H1 (cell line): ENCODE data around the gene ADRM1. TPM values are rescaled to one million over a fixed set of nuclear protein-coding genes. Genes with fewer than 3 reads are reported as not detected.

Experiments used
- CTCF ChIA-PET: fragments of 300-600 bp; sonication (Branson Sonifier 250); formaldehyde crosslinking; loops from one replicate; lab custom pipeline; 2021; ENCODE audit not compliant: partially characterized antibody; lab: Charles Lee
- POLR2A ChIA-PET: fragments of 300-600 bp; sonication (Branson Sonifier 250); formaldehyde crosslinking; loops from one replicate; lab custom pipeline; 2021; ENCODE audit warnings: inconsistent platforms; ENCODE audit not compliant: partially characterized antibody; lab: Charles Lee
- DNase-seq, 2 experiments: peaks; one replicate each; pipeline versions ENCODE4 v3.0.0 to v3.0.0-alpha.2; 2010 to 2022; ENCODE audit warnings: low spot score in 2 of 2, low read depth in 1 of 2, mixed read lengths in 1 of 2
- FAIRE-seq: peaks from 2 replicates; lab custom pipeline; 2011; peaks lifted over from hg19 to GRCh38; lab: Jason Lieb, UNC
- H2AFZ ChIP-seq: 2 replicates; pipeline ENCODE4 v1.8.1; 2012; ENCODE audit warnings: low read length, inconsistent platforms
- H2AK5ac ChIP-seq: 2 replicates; pipeline ENCODE4 v1.6.1; 2013; ENCODE audit warnings: low read depth, low read length
- H2BK120ac ChIP-seq: replicated peaks from 2 replicates; pipeline ENCODE3; 2013; ENCODE audit warnings: low read depth, low read length, inconsistent platforms
- H2BK12ac ChIP-seq: 2 replicates; pipeline ENCODE4 v1.6.1; 2013; ENCODE audit warnings: low read depth, low read length
- H2BK15ac ChIP-seq: 2 replicates; pipeline ENCODE4 v1.6.1; 2013; ENCODE audit warnings: low read length
- H2BK20ac ChIP-seq: 2 replicates; pipeline ENCODE4 v1.6.1; 2013; ENCODE audit warnings: low read length
- H2BK5ac ChIP-seq: 2 replicates; pipeline ENCODE4 v1.6.1; 2013; ENCODE audit warnings: low read depth, low read length
- H3K14ac ChIP-seq: 2 replicates; pipeline ENCODE4 v1.6.1; 2013; ENCODE audit warnings: inconsistent platforms; ENCODE audit not compliant: insufficient read length
- H3K18ac ChIP-seq: 2 replicates; pipeline ENCODE4 v1.6.1; 2013; ENCODE audit warnings: low read length; ENCODE audit errors: extremely low read depth
- H3K23ac ChIP-seq: 2 replicates; pipeline ENCODE4 v1.6.1; 2013; ENCODE audit warnings: inconsistent platforms; ENCODE audit not compliant: insufficient read length
- H3K23me2 ChIP-seq: 2 replicates; pipeline ENCODE4 v1.6.1; 2013; ENCODE audit warnings: low read depth, low read length
- H3K27ac ChIP-seq: 2 replicates; pipeline ENCODE4 v1.6.1; 2011; ENCODE audit warnings: low read depth, low read length, inconsistent platforms
- H3K27me3 ChIP-seq, 4 experiments: replicated peaks in 1 of 4; 1 replicate in 1 of 4; 2 replicates in 3 of 4; pipeline versions ENCODE4 v1.6.1 to v1.8.1; 2011 to 2013; ENCODE audit warnings: low read length in 3 of 4, mild to moderate bottlenecking in 3 of 4, inconsistent platforms in 2 of 4, mixed read lengths in 2 of 4, moderate library complexity in 1 of 4; ENCODE audit not compliant: control insufficient read depth in 3 of 4, insufficient read depth in 3 of 4; ENCODE audit errors: extremely low read depth in 1 of 4
- H3K36me3 ChIP-seq, 4 experiments: 2 replicates each; pipeline versions ENCODE4 v1.6.1 to v1.8.1; 2011 to 2013; ENCODE audit warnings: mild to moderate bottlenecking in 4 of 4, low read length in 3 of 4, moderate library complexity in 2 of 4, control low read depth in 1 of 4, inconsistent platforms in 1 of 4; ENCODE audit not compliant: insufficient read depth in 4 of 4, control insufficient read depth in 2 of 4
- H3K4ac ChIP-seq: replicated peaks from 2 replicates; pipeline ENCODE3; 2013; ENCODE audit warnings: low read length, low read depth, mixed read lengths, inconsistent platforms; ENCODE audit not compliant: insufficient read length
- H3K4me1 ChIP-seq, 4 experiments: replicated peaks in 1 of 4; 1 replicate in 1 of 4; 2 replicates in 3 of 4; pipeline versions ENCODE4 v1.6.1 to v1.8.1; 2011 to 2013; ENCODE audit warnings: low read length in 3 of 4, inconsistent platforms in 2 of 4, mixed read lengths in 1 of 4; ENCODE audit not compliant: insufficient read depth in 4 of 4, control insufficient read depth in 3 of 4
- H3K4me2 ChIP-seq, 2 experiments: 2 replicates each; pipeline versions ENCODE4 v1.6.1 to v1.8.1; 2011 to 2013; ENCODE audit warnings: low read depth in 2 of 2, low read length in 2 of 2, control low read depth in 1 of 2, inconsistent platforms in 1 of 2, mild to moderate bottlenecking in 1 of 2; ENCODE audit not compliant: insufficient read depth in 1 of 2
- H3K4me3 ChIP-seq, 4 experiments: fragments of 200-600, 300-600 bp in 1 of 4; sonication (generic), shearing (Covaris generic), sonication (Bioruptor Twin) in 1 of 4; 2 replicates each; pipeline versions ENCODE4 v1.5.1 to v1.8.1; 2011 to 2016; ENCODE audit warnings: low read length in 4 of 4, low read depth in 3 of 4, control low read depth in 2 of 4, inconsistent platforms in 2 of 4, mild to moderate bottlenecking in 2 of 4, mixed read lengths in 1 of 4, moderate library complexity in 1 of 4; ENCODE audit not compliant: insufficient read depth in 2 of 4; ENCODE audit errors: extremely low read depth in 1 of 4
- H3K56ac ChIP-seq: replicated peaks from 2 replicates; pipeline ENCODE3; 2013; ENCODE audit warnings: low read depth, mild to moderate bottlenecking, mixed read lengths, low read length, inconsistent platforms; ENCODE audit not compliant: insufficient read length
- H3K79me1 ChIP-seq: 2 replicates; pipeline ENCODE4 v1.6.1; 2013; ENCODE audit warnings: low read depth, low read length, control low read depth
- H3K79me2 ChIP-seq, 2 experiments: 2 replicates each; pipeline versions ENCODE4 v1.6.1 to v1.8.1; 2012 to 2013; ENCODE audit warnings: low read length in 2 of 2, mild to moderate bottlenecking in 2 of 2, inconsistent platforms in 1 of 2; ENCODE audit not compliant: insufficient read depth in 2 of 2, control insufficient read depth in 1 of 2
- H3K9ac ChIP-seq, 4 experiments: replicated peaks in 1 of 4; 1 replicate in 1 of 4; 2 replicates in 3 of 4; pipeline versions ENCODE4 v1.6.1 to v1.8.1; 2011 to 2013; ENCODE audit warnings: low read depth in 3 of 4, low read length in 3 of 4, control low read depth in 2 of 4, mild to moderate bottlenecking in 2 of 4, moderate library complexity in 2 of 4, inconsistent platforms in 1 of 4; ENCODE audit errors: extremely low read depth in 1 of 4
- H3K9me3 ChIP-seq, 2 experiments: 2 replicates each; pipeline versions ENCODE4 v1.6.1 to v1.8.1; 2012 to 2013; ENCODE audit warnings: mild to moderate bottlenecking in 2 of 2, moderate library complexity in 2 of 2, control low read depth in 1 of 2, inconsistent platforms in 1 of 2, low read depth in 1 of 2, low read length in 1 of 2, mixed read lengths in 1 of 2; ENCODE audit not compliant: insufficient read depth in 2 of 2
- H4K20me1 ChIP-seq, 2 experiments: replicated peaks in 1 of 2; 2 replicates each; pipeline versions ENCODE3 to v1.8.1; 2011 to 2013; ENCODE audit warnings: inconsistent platforms in 2 of 2, low read length in 2 of 2, mild to moderate bottlenecking in 1 of 2; ENCODE audit not compliant: insufficient read depth in 2 of 2, control insufficient read depth in 1 of 2
- H4K5ac ChIP-seq: 2 replicates; pipeline ENCODE4 v1.6.1; 2013; ENCODE audit warnings: low read length, low read depth, mixed read lengths, inconsistent platforms; ENCODE audit not compliant: insufficient read length
- H4K8ac ChIP-seq: 2 replicates; pipeline ENCODE4 v1.8.0; 2013; ENCODE audit warnings: mild to moderate bottlenecking, moderate library complexity, low read length, inconsistent platforms; ENCODE audit not compliant: insufficient read depth; ENCODE audit errors: extremely low read depth
- H4K91ac ChIP-seq: replicated peaks from 2 replicates; pipeline ENCODE3; 2013; ENCODE audit warnings: low read length, mixed read lengths, inconsistent platforms; ENCODE audit not compliant: insufficient read length
- ASH2L ChIP-seq: fragments of 200-600, 300-600 bp; sonication (generic); IDR thresholded peaks from one replicate; pipeline ENCODE4 v1.7.1; 2017; ENCODE audit warnings: low read length
- EZH2 ChIP-seq: fragments of 200-600 bp; sonication (generic); IDR thresholded peaks from 2 replicates; pipeline ENCODE4 v1.7.1; 2012; ENCODE audit warnings: low read depth, mild to moderate bottlenecking, moderate library complexity, low read length, inconsistent platforms; ENCODE audit not compliant: severe bottlenecking
- JUN ChIP-seq: IDR thresholded peaks from 2 replicates; pipeline ENCODE4 v1.6.1; 2011; ENCODE audit warnings: low read depth, mild to moderate bottlenecking, improper control_type of control experiment, low read length
- NANOG ChIP-seq: IDR thresholded peaks from 2 replicates; pipeline ENCODE4 v1.6.1; 2011; ENCODE audit warnings: low read length, low read depth, mild to moderate bottlenecking, inconsistent platforms; ENCODE audit not compliant: insufficient read depth, poor library complexity, severe bottlenecking
- POU5F1 ChIP-seq: IDR thresholded peaks from 2 replicates; pipeline ENCODE4 v1.6.1; 2011; ENCODE audit warnings: low read depth, mild to moderate bottlenecking, low read length, moderate library complexity
- RAD21 ChIP-seq, 2 experiments: IDR thresholded peaks in 1 of 2; conservative IDR thresholded peaks in 1 of 2; 2 replicates each; pipeline ENCODE4 v1.6.1; 2011; ENCODE audit warnings: low read depth in 2 of 2, low read length in 2 of 2, improper control_type of control experiment in 1 of 2, inconsistent platforms in 1 of 2, mild to moderate bottlenecking in 1 of 2, moderate library complexity in 1 of 2
- SP1 ChIP-seq: IDR thresholded peaks from 2 replicates; pipeline ENCODE4 v1.6.1; 2011; ENCODE audit warnings: low read depth, low read length
- TBP ChIP-seq: IDR thresholded peaks from 2 replicates; pipeline ENCODE4 v1.6.1; 2011; ENCODE audit warnings: low read depth, low read length, improper control_type of control experiment
- WGBS, 2 experiments: shearing (Covaris generic) in 1 of 2; methylation state at CpG; one replicate each; pipeline versions ENCODE4 v1.1.6 to v1.1.7; 2013 to 2015; ENCODE audit warnings: low lambda C conversion rate in 2 of 2, mixed read lengths in 2 of 2, inconsistent platforms in 1 of 2, low coverage in 1 of 2, missing lambda C conversion rate in 1 of 2; ENCODE audit not compliant: insufficient replicate concordance in 2 of 2, insufficient coverage in 1 of 2, insufficient read length in 1 of 2; ENCODE audit errors: extremely low coverage in 1 of 2, missing lambda C conversion rate in 1 of 2; 5-methylcytosine and 5-hydroxymethylcytosine counted together
- polyA plus RNA-seq, 7 experiments: library from polyadenylated mRNA; depleted of rRNA in 3 of 7; stranded (reverse) in 5 of 7; unstranded in 2 of 7; fragments of >200 nt in 5 of 7; fragments of 200-250 nt in 2 of 7; gene quantifications; 1 replicate in 5 of 7; 2 replicates in 1 of 7; 4 replicates in 1 of 7; pipeline versions ENCODE4 v1.2.1 to v1.2.3, GENCODE V29; 2011 to 2013; ENCODE audit warnings: missing spikeins in 2 of 7, mixed read lengths in 2 of 7
- total RNA-seq: library from RNA; stranded (reverse); fragmentation: NEBNext Ultra II Directional; extraction: Animal tissue kit (Norgen Biotek cat#: 25700); gene quantifications from 2 replicates; pipeline ENCODE4 v1.2.1, GENCODE V29; 2021
- TF ChIP-seq, protein P1 (sequence below): IDR thresholded peaks from 2 replicates; pipeline ENCODE4 v1.6.1; 2012; ENCODE audit warnings: inconsistent platforms
- TF ChIP-seq, protein P2 (sequence below): IDR thresholded peaks from 2 replicates; pipeline ENCODE4 v1.6.1; 2011; ENCODE audit warnings: low read depth, mild to moderate bottlenecking, low read length; ENCODE audit not compliant: insufficient read depth

ADRM1 gene
- total and polyA plus RNA-seq, 2 of the 8 experiments (the other 6 are each of a cell fraction or from before 2014, with no cell fraction given), result 126 to 214 TPM

DNA sequence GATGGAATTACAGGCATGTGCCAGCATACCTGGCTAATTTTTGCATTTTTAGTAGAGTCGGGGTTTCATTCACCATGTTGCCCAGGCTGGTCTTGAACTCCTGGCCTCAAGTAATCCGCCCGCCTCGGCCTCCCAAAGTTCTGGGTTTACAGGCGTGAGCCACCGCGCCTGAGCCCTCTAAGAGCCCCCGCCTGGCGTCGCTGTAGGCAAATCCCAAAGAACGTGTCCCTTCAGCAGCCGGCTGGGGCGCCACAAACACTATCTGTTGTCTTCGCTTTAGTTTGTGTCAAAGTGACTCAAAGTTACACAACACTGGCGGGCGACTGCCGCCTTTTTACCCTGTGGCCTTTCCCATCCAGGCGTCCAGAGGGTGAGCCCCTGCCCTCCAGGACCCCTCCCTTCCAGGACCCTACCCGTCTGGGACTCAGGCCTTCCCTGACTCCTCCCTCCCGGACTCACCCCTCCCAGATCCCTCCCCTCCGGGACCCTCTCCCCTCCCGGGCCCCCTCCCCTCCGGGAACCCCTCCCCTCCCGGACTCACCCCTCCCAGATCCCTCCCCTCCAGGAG lies 940 bp upstream of the ADRM1 start:
- Histone ChIP-seq H3K23me2 (peaks cover 10% of the 10 kb centered on the region; the same call in 1 of the 2 replicates), H3K27ac (peak overlapping the region; percentile 73; the same call in 1 of the 2 replicates), H2BK5ac (peak overlapping the region; percentile 88; the same call in 1 of the 2 replicates), H2AFZ (peak overlapping the region; percentile 81; the same call in 1 of the 2 replicates), H3K79me2 (peaks cover 18 to 31% of the 10 kb centered on the region in 2 experiments; a peak in 3 of 4 replicates), H2BK15ac (no peak overlapping the region), H3K9me3 (no peaks in the 10 kb centered on the region), H3K4me3 (peak overlapping the region; percentile 47 to 94 (median 62); a peak in 7 of 8 replicates), H4K8ac (peak overlapping the region; percentile 5; the same call in 1 of the 2 replicates), H2BK20ac (no peak overlapping the region), H4K91ac (no peak overlapping the region), H3K79me1 (peaks cover 18% of the 10 kb centered on the region), H4K20me1 (peaks cover 28 to 37% of the 10 kb centered on the region in 2 experiments), H3K4ac (no peak overlapping the region), H3K4me2 (peak overlapping the region; percentile 18 to 89; a peak in 2 of 4 replicates), H3K14ac (no peak overlapping the region), H3K23ac (no peak overlapping the region), H2BK12ac (no peak overlapping the region), H3K27me3 (no peaks in the 10 kb centered on the region), H3K18ac (peak overlapping the region; percentile 83), H2BK120ac (no peak overlapping the region), H3K36me3 (peaks cover 12 to 28% (median 19%) of the 10 kb centered on the region in 4 experiments; a peak in 7 of 8 replicates), H3K9ac (no peak overlapping the region), H3K4me1 (peaks cover 0 to 9% (median 4%) of the 10 kb centered on the region in 4 experiments; a peak in 5 of 7 replicates), H4K5ac (no peak overlapping the region), H2AK5ac (no peak overlapping the region), H3K56ac (no peak overlapping the region)
- ChIA-PET POLR2A (interaction anchor here (1.4 to 14.6 kb wide), 7 partner anchors 13 to 86 kb away, joined by 3 to 170 read pairs (median 10); partner anchors contain the start of genes LAMA5 and RPS21), CTCF (interaction anchor here (0.7 to 2.1 kb wide), 9 partner anchors 10 to 160 kb away, joined by 3 to 9 read pairs (median 3); no protein-coding TSS in a partner anchor)
- DNase-seq (peak; percentile 87), FAIRE-seq (no peak)
- WGBS, 2 experiments, result 17% methylated on average over 18 of the region's 24 CpGs; no CpG with 5 or more reads in 1 of the 2 experiments
- TF ChIP-seq POU5F1 (no peak), JUN (no peak), EZH2 (no peak), TBP (0 out of 2 replicates have a peak, but pooled peaks have one; percentile 24), SP1 (peak; percentile 15; the same call in 1 of the 2 replicates), ASH2L (no peak), RAD21 (IDR thresholded peaks at IDR 0.05 in 1 of 2, conservative IDR thresholded peaks at IDR 0.05 in 1 of 2; ENCODE audit: low read depth in 2 of 2, low read length in 2 of 2) (peak; percentile 45 to 53), NANOG (no peak)
- TF ChIP-seq, protein P1, sequence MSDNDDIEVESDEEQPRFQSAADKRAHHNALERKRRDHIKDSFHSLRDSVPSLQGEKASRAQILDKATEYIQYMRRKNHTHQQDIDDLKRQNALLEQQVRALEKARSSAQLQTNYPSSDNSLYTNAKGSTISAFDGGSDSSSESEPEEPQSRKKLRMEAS, result peak; percentile 33; the same call in 1 of the 2 replicates
- TF ChIP-seq, protein P2, sequence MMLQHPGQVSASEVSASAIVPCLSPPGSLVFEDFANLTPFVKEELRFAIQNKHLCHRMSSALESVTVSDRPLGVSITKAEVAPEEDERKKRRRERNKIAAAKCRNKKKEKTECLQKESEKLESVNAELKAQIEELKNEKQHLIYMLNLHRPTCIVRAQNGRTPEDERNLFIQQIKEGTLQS, result 0 out of 2 replicates have a peak, but pooled peaks have one; percentile 8
